Measurements from ENCODE around the gene GPR137. TPM values are rescaled to one million over a fixed set of nuclear protein-coding genes. Genes with fewer than 3 reads are reported as not detected.

The GPR137 gene
- total and polyA plus RNA-seq, 2 experiments from 2014 or later: 25.2 to 63.9 TPM

GRCh38 chr11:64281957-64282770 lies 3.5 kb upstream of the GPR137 start:
- Histone ChIP-seq H3K4me3 (no peak overlapping the region), H3K9me3 (ENCODE audit: low read depth) (no peaks in the 10 kb centered on the region), H2AFZ (no peak overlapping the region), H3K27me3 (no peaks in the 10 kb centered on the region), H3K27ac (no peak overlapping the region), H3K4me2 (no peak overlapping the region), H3K36me3 (replicated peaks; ENCODE audit: insufficient read depth, low read depth) (no peaks in the 10 kb centered on the region), H3K79me2 (peaks cover 16% of the 10 kb centered on the region), H4K20me1 (ENCODE audit: insufficient read depth, poor library complexity, severe bottlenecking) (no peaks in the 10 kb centered on the region), H3K4me1 (ENCODE audit: insufficient read depth) (peaks cover 12% of the 10 kb centered on the region), H3K9me2 (replicated peaks; ENCODE audit: insufficient read depth) (no peaks in the 10 kb centered on the region)
- 96% methylated on average over 22 of the region's 22 CpGs for WGBS (ENCODE audit: low lambda C conversion rate, missing lambda C conversion rate)
- TF ChIP-seq EZH2phosphoT487 (IDR thresholded peaks at IDR 0.05; ENCODE audit: low read depth, severe bottlenecking, unreplicated experiment) (no peak), CTCF (IDR thresholded peaks at IDR 0.05; ENCODE audit: poor library complexity) (no peak), EZH2 (IDR thresholded peaks at IDR 0.05; ENCODE audit: borderline replicate concordance) (no peak)
- no peak for DNase-seq (ENCODE audit: low spot score)

GRCh38 chr11:64283092-64283491 lies 2.6 kb upstream of the GPR137 start:
- Histone ChIP-seq H3K79me2 (peaks cover 16% of the 10 kb centered on the region), H2AFZ (no peak overlapping the region), H4K20me1 (ENCODE audit: insufficient read depth, poor library complexity, severe bottlenecking) (no peaks in the 10 kb centered on the region), H3K9me2 (replicated peaks; ENCODE audit: insufficient read depth) (no peaks in the 10 kb centered on the region), H3K27me3 (no peaks in the 10 kb centered on the region), H3K4me1 (ENCODE audit: insufficient read depth) (peaks cover 12% of the 10 kb centered on the region), H3K36me3 (replicated peaks; ENCODE audit: insufficient read depth, low read depth) (no peaks in the 10 kb centered on the region), H3K9me3 (ENCODE audit: low read depth) (no peaks in the 10 kb centered on the region), H3K4me2 (peak overlapping the region; percentile 94), H3K4me3 (no peak overlapping the region), H3K27ac (no peak overlapping the region)
- no peak for DNase-seq (ENCODE audit: low spot score)
- 86% methylated on average over 3 of the region's 3 CpGs for WGBS (ENCODE audit: low lambda C conversion rate, missing lambda C conversion rate)
- TF ChIP-seq CTCF (IDR thresholded peaks at IDR 0.05; ENCODE audit: poor library complexity): no peak
- no peak for TF ChIP-seq EZH2 (IDR thresholded peaks at IDR 0.05; ENCODE audit: borderline replicate concordance)
- no peak for TF ChIP-seq EZH2phosphoT487 (IDR thresholded peaks at IDR 0.05; ENCODE audit: low read depth, severe bottlenecking, unreplicated experiment)

- Histone ChIP-seq H3K4me1 (ENCODE audit: insufficient read depth) (peaks cover 12% of the 10 kb centered on the region), H3K79me2 (peaks cover 16% of the 10 kb centered on the region), H3K4me3 (peak within 1 kb of the TSS; percentile 84), H3K4me2 (peak within 1 kb of the TSS; percentile 94), H4K20me1 (ENCODE audit: insufficient read depth, poor library complexity, severe bottlenecking) (no peaks in the 10 kb centered on the region), H2AFZ (peak within 1 kb of the TSS; percentile 87), H3K27me3 (no peaks in the 10 kb centered on the region), H3K27ac (peak within 1 kb of the TSS; percentile 97), H3K9me2 (replicated peaks; ENCODE audit: insufficient read depth) (no peaks in the 10 kb centered on the region), H3K36me3 (replicated peaks; ENCODE audit: insufficient read depth, low read depth) (no peaks in the 10 kb centered on the region), H3K9me3 (ENCODE audit: low read depth) (no peaks in the 10 kb centered on the region)
- WGBS (ENCODE audit: low lambda C conversion rate, missing lambda C conversion rate): 6% methylated on average over 33 of the region's 44 CpGs
- DNase-seq (ENCODE audit: low spot score): peak; percentile 97
- no peak for TF ChIP-seq EZH2 (IDR thresholded peaks at IDR 0.05; ENCODE audit: borderline replicate concordance)
- TF ChIP-seq CTCF (IDR thresholded peaks at IDR 0.05; ENCODE audit: poor library complexity): no peak
These were observed 1.3 kb upstream of the GPR137 start, which contains the start of gene BAD for GRCh38 chr11:64284048-64284961. BAD (minus strand) TSS chr11:64284665; CDS start chr11:64284368, 297 bp downstream.

Measured in hepatocyte (in vitro differentiated cells).